Tibial nerve (tissue), 4 donors: ENCODE data around the gene ZNF628. TPM values are rescaled to one million over a fixed set of nuclear protein-coding genes. Genes with fewer than 3 reads are reported as not detected.

Experiments
- DNase-seq, 2 donors: peaks; one replicate each; pipeline ENCODE4 v3.0.0-alpha.2; 2019; ENCODE audit warnings: low spot score in 2 of 2
- H3K27ac ChIP-seq, 4 donors: fragments of 200-600 bp; sonication (generic) in 3 of 4; one replicate each; pipeline ENCODE4 v1.5.1; 2017 to 2019; ENCODE audit warnings: mild to moderate bottlenecking in 1 of 4
- H3K27me3 ChIP-seq, 2 donors: fragments of 200-600 bp; sonication (generic) in 1 of 2; one replicate each; pipeline versions ENCODE4 v1.5.1 to v1.6.0; 2017 to 2019
- H3K36me3 ChIP-seq, 3 donors: fragments of 200-600 bp; sonication (generic); one replicate each; pipeline ENCODE4 v1.5.1; 2018 to 2019
- H3K4me1 ChIP-seq, 4 donors: fragments of 200-600 bp; sonication (generic) in 3 of 4; one replicate each; pipeline ENCODE4 v1.5.1; 2017 to 2019
- H3K4me3 ChIP-seq, 4 donors: fragments of 200-600 bp; sonication (generic) in 3 of 4; one replicate each; pipeline ENCODE4 v1.5.1; 2017 to 2019; ENCODE audit warnings: mild to moderate bottlenecking in 1 of 4, moderate library complexity in 1 of 4
- H3K9me3 ChIP-seq, 4 donors: fragments of 200-600 bp; sonication (generic) in 3 of 4; one replicate each; pipeline ENCODE4 v1.5.1; 2017 to 2019
- EP300 ChIP-seq, 2 donors: sonication (generic); formaldehyde crosslinking; IDR thresholded peaks; one replicate each; pipeline ENCODE4 v1.6.1; 2017; ENCODE audit warnings: antibody characterized with exemption in 2 of 2, mild to moderate bottlenecking in 1 of 2
- POLR2A ChIP-seq, 2 donors: fragments of 450-650 bp; IDR thresholded peaks; one replicate each; pipeline ENCODE4 v1.6.1; 2017; ENCODE audit warnings: antibody characterized with exemption in 2 of 2, mild to moderate bottlenecking in 2 of 2, moderate library complexity in 2 of 2
- WGBS, 2 donors: methylation state at CpG; one replicate each; pipeline ENCODE4 v1.1.5; 2018; 5-methylcytosine and 5-hydroxymethylcytosine counted together
- total RNA-seq, 4 donors: library from RNA; depleted of rRNA; stranded (reverse); fragments of >200 nt; gene quantifications; one replicate each; pipeline ENCODE4 v1.1.0, GENCODE V29; 2016
- TF ChIP-seq, protein P1 (sequence below), 5 experiments: fragments of 200-600 bp in 3 of 5; fragments of 450-650 bp in 2 of 5; sonication (generic) in 3 of 5; IDR thresholded peaks; one replicate each; pipeline ENCODE4 v1.5.1; 2016 to 2019; ENCODE audit warnings: antibody characterized with exemption in 5 of 5, mild to moderate bottlenecking in 3 of 5, moderate library complexity in 2 of 5

Gene ZNF628
- total RNA-seq, 4 donors from 2014 or later: 3.5 to 16.8 (median 4.0) TPM

DNA sequence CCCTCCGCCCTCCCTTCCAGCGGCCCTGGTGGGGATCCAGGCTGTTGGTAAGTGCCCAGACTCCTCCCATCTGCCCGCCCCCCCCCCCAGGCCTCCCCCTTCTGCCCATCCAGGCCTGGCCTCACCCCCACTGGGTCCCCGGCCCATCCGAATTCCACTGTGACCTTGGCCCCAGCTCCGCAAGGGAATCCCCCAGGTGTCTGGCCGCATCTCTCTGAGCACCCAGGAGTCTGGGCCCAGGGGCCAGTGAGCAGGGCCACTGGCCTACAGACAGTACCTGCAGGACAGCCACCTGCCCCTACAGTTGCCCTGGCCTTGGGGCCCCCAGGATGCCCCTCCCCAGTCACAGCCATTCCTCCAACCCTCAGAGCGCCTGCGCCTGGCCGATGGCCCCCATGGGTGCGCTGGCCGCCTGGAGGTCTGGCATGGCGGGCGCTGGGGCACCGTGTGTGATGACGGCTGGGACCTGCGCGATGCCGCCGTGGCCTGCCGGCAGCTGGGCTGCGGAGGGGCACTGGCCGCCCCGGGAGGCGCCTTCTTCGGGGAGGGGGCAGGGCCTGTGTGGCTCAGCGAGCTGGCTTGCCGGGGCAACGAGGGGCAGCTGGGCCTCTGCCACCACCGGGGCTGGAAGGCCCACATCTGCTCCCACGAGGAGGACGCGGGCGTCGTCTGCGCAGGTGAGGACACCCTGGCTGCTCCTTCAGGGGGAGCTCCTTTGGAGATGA, 12.7 kb downstream of the ZNF628 start:
- 69% methylated on average over 24 of the region's 36 CpGs; no CpG with 5 or more reads in 1 of the 2 donors for WGBS, 2 donors
- Histone ChIP-seq H3K4me3 (no peak overlapping the region), H3K27me3 (no peaks in the 10 kb centered on the region), H3K27ac (peak overlapping the region; percentile 69 to 97 (median 82)), H3K36me3 (no peaks in the 10 kb centered on the region), H3K4me1 (peaks cover 0 to 99% (median 46%) of the 10 kb centered on the region in 4 donors), H3K9me3 (no peaks in the 10 kb centered on the region)
- no peak for DNase-seq
- no peak for TF ChIP-seq POLR2A (IDR thresholded peaks at IDR 0.05)
- no peak for TF ChIP-seq EP300 (IDR thresholded peaks at IDR 0.05)
- TF ChIP-seq, protein P1, sequence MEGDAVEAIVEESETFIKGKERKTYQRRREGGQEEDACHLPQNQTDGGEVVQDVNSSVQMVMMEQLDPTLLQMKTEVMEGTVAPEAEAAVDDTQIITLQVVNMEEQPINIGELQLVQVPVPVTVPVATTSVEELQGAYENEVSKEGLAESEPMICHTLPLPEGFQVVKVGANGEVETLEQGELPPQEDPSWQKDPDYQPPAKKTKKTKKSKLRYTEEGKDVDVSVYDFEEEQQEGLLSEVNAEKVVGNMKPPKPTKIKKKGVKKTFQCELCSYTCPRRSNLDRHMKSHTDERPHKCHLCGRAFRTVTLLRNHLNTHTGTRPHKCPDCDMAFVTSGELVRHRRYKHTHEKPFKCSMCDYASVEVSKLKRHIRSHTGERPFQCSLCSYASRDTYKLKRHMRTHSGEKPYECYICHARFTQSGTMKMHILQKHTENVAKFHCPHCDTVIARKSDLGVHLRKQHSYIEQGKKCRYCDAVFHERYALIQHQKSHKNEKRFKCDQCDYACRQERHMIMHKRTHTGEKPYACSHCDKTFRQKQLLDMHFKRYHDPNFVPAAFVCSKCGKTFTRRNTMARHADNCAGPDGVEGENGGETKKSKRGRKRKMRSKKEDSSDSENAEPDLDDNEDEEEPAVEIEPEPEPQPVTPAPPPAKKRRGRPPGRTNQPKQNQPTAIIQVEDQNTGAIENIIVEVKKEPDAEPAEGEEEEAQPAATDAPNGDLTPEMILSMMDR (IDR thresholded peaks at IDR 0.05): no peak

DNA sequence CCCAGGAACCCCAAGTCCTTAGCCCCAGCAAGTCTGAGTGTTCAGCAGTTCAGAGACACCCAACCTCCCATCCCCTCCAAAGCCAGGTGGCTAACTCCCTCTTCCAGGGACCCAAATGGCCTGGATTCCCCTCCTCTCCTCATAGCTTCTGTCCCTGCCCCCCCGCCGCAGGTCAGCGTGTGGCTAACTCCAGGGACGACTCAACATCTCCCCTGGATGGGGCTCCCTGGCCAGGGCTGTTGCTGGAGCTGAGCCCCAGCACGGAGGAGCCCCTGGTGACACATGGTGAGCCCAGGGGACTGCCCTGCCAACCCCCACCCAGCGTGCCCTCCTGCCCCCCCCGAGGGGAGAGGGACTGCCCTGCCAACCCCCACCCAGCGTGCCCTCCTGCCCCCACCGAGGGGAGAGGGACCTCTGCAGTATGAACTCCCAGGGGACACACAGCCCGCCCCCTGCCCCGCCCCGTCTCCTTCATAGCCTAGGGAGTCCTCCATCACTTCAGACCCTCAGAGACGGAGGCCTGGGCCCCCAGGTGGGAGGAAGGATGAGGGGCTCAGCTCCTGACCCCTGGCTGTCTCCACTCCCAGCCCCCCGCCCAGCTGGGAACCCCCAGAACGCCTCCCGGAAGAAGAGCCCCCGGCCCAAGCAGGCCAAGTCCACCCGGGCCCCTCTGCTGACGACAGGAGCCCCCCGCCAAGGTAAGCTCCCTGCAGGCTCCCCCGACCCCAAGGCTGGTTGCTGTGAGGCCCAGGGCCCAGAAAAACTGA, 13.5 kb downstream of the ZNF628 start:
- WGBS, 2 donors: 71 to 73% methylated on average over 8 to 15 of the region's 21 CpGs
- Histone ChIP-seq H3K9me3 (no peaks in the 10 kb centered on the region), H3K4me1 (peaks cover 0 to 99% (median 39%) of the 10 kb centered on the region in 4 donors), H3K27ac (peak overlapping the region; percentile 69 to 97 (median 82)), H3K27me3 (no peaks in the 10 kb centered on the region), H3K4me3 (no peak overlapping the region), H3K36me3 (no peaks in the 10 kb centered on the region)
- no peak for TF ChIP-seq EP300 (IDR thresholded peaks at IDR 0.05)
- TF ChIP-seq, protein P1 (IDR thresholded peaks at IDR 0.05): no peak
- DNase-seq: no peak

GRCh38 chr19:55490478-55491432, 14.3 kb downstream of the ZNF628 start:
- H3K4me1 ChIP-seq: peaks cover 0 to 91% (median 33%) of the 10 kb centered on the region in 4 donors
- H3K36me3 ChIP-seq: no peaks in the 10 kb centered on the region
- no peak for TF ChIP-seq EP300 (IDR thresholded peaks at IDR 0.05)
- TF ChIP-seq, protein P1 (IDR thresholded peaks at IDR 0.05): no peak
- no peak for TF ChIP-seq POLR2A (IDR thresholded peaks at IDR 0.05)
- peak overlapping the region in 3 of 4 donors; percentile 44 to 93 (median 77) for H3K27ac ChIP-seq
- DNase-seq: no peak
- H3K27me3 ChIP-seq: no peaks in the 10 kb centered on the region
- WGBS, 2 donors: 55 to 67% methylated on average over 14 to 52 of the region's 52 CpGs
- no peaks in the 10 kb centered on the region for H3K9me3 ChIP-seq
- no peak overlapping the region for H3K4me3 ChIP-seq

DNA sequence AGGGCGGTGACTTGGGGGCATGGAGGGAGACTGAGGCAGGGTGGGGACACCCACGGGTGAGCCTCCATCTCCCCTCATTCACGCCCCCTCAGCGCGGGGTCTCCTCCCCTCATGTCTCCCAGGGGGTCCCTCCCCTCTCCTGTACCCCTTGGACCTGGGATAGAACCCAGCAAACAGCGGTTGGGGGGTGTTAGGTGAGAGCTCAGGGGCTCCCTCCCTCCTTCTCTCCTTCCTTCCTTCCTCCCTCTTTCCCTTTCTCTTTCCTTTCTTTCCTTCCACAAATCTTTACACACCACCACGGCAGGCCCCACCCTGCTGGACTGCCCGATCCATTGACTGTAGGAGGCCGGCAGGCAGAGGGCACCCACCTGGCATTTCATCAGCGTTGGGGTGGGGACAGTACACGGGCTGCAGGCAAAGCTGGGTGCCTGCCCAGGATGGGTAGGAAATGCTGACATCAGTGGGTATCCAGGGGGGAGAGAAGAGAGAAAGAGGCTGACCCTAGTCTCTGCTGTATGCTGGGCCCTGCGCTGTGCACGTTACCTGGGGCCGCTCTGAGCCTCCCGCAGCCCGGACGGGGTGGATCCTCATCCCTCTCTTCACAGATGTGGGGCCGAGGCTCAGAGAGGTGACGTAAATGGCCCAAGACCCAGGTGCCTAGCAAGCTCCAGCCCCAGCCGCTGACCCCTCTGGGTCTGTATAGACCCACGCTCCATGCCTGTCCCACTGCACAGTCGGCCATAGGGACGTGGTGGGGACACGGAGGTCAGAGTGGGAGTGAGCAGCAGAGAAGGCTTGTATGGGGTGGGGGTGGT, 15.3 kb downstream of the ZNF628 start:
- TF ChIP-seq EP300 (IDR thresholded peaks at IDR 0.05) (no peak), POLR2A (IDR thresholded peaks at IDR 0.05) (no peak)
- TF ChIP-seq, protein P1 (IDR thresholded peaks at IDR 0.05): no peak
- Histone ChIP-seq H3K27me3 (no peaks in the 10 kb centered on the region), H3K36me3 (no peaks in the 10 kb centered on the region), H3K9me3 (no peaks in the 10 kb centered on the region), H3K27ac (peak overlapping the region in 3 of 4 donors; percentile 44 to 93 (median 77)), H3K4me1 (peaks cover 0 to 87% (median 24%) of the 10 kb centered on the region in 4 donors), H3K4me3 (no peak overlapping the region)
- WGBS, 2 donors: 59 to 69% methylated on average over 23 of the region's 24 CpGs
- no peak for DNase-seq
